WTC11 (cell line): ENCODE data around the gene MMP24.

Experiments
- E2F4 ChIP-seq: sonication (generic); formaldehyde crosslinking; IDR thresholded peaks from 2 replicates; pipeline ENCODE4 v1.8.1; 2022; ENCODE audit warnings: low read depth, mild to moderate bottlenecking, moderate library complexity, missing genetic modification reagents, borderline replicate concordance
- EMX1 ChIP-seq: fragments of 250-450 bp; sonication (Bioruptor Pico); IDR thresholded peaks from 2 replicates; pipeline ENCODE4 v1.8.0; 2021; ENCODE audit warnings: mild to moderate bottlenecking
- FOXJ3 ChIP-seq: sonication (generic); formaldehyde crosslinking; IDR thresholded peaks from 2 replicates; pipeline ENCODE4 v1.9.0; 2021; ENCODE audit warnings: missing genetic modification reagents, mild to moderate bottlenecking, borderline replicate concordance
- GTF2I ChIP-seq: fragments of 250-450 bp; sonication (Bioruptor Pico); conservative IDR thresholded peaks from 2 replicates; pipeline ENCODE4 v1.4.0; 2021; ENCODE audit warnings: mild to moderate bottlenecking
- IRF2 ChIP-seq: sonication (generic); formaldehyde crosslinking; IDR thresholded peaks from 2 replicates; pipeline ENCODE4 v1.8.0; 2022; ENCODE audit warnings: low read depth, missing genetic modification reagents, borderline replicate concordance
- JUN ChIP-seq: sonication (generic); formaldehyde crosslinking; IDR thresholded peaks from 2 replicates; pipeline ENCODE4 v1.8.0; 2023; ENCODE audit warnings: mild to moderate bottlenecking, missing genetic modification reagents
- SP1 ChIP-seq: sonication (generic); formaldehyde crosslinking; conservative IDR thresholded peaks from 2 replicates; pipeline ENCODE4 v1.8.1; 2022; ENCODE audit warnings: missing genetic modification reagents
- ZNF232 ChIP-seq: sonication (generic); formaldehyde crosslinking; IDR thresholded peaks from 2 replicates; pipeline ENCODE4 v1.8.0; 2022; ENCODE audit warnings: mild to moderate bottlenecking, missing genetic modification reagents
- TF ChIP-seq, protein P1 (sequence below): fragments of 200-600 bp; IDR thresholded peaks from 2 replicates; pipeline ENCODE4 v1.8.0; 2022; ENCODE audit warnings: antibody characterized with exemption
- TF ChIP-seq, protein P2 (sequence below): sonication (generic); formaldehyde crosslinking; IDR thresholded peaks from 2 replicates; pipeline ENCODE4 v1.8.1; 2023; ENCODE audit warnings: mild to moderate bottlenecking, missing genetic modification reagents, moderate library complexity

DNA sequence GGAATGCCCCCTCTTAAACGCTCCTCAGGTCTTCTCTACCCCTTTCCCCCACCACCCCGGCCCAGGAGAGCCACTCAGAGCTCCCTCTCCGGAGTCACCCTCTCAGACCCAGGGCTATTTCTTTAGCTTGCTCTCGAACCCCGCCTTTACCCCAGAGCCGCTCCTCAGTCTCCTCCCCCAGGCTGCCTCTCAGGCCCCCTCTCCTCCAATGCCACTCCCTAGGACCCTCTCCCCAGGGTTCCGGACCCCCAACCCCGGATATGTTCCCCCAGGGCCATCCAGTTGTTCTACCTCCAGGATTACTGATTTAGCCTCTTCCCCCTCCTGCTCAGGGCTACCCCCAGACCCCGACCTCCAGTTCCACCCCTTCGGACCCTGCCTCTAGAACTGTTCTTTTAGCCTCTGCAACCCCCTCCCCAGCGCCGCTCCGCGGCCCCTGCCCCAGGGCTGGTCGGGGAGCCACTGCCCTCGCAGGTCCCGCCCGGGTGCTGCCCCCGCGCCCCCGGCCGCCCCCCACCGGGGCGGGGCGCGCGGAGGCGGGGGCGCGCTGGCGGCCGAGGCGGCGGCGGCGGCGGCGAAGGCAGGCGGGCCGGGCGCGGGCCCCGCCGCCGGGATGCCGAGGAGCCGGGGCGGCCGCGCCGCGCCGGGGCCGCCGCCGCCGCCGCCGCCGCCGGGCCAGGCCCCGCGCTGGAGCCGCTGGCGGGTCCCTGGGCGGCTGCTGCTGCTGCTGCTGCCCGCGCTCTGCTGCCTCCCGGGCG lies at the start of gene MMP24:
- TF ChIP-seq IRF2 (CRISPR knock-in tag): no peak
- TF ChIP-seq, protein P1, sequence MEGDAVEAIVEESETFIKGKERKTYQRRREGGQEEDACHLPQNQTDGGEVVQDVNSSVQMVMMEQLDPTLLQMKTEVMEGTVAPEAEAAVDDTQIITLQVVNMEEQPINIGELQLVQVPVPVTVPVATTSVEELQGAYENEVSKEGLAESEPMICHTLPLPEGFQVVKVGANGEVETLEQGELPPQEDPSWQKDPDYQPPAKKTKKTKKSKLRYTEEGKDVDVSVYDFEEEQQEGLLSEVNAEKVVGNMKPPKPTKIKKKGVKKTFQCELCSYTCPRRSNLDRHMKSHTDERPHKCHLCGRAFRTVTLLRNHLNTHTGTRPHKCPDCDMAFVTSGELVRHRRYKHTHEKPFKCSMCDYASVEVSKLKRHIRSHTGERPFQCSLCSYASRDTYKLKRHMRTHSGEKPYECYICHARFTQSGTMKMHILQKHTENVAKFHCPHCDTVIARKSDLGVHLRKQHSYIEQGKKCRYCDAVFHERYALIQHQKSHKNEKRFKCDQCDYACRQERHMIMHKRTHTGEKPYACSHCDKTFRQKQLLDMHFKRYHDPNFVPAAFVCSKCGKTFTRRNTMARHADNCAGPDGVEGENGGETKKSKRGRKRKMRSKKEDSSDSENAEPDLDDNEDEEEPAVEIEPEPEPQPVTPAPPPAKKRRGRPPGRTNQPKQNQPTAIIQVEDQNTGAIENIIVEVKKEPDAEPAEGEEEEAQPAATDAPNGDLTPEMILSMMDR: no peak
- no peak for TF ChIP-seq FOXJ3 (CRISPR knock-in tag)
- TF ChIP-seq E2F4 (CRISPR knock-in tag): no peak
- TF ChIP-seq GTF2I (CRISPR knock-in tag): no peak
- TF ChIP-seq, protein P2, sequence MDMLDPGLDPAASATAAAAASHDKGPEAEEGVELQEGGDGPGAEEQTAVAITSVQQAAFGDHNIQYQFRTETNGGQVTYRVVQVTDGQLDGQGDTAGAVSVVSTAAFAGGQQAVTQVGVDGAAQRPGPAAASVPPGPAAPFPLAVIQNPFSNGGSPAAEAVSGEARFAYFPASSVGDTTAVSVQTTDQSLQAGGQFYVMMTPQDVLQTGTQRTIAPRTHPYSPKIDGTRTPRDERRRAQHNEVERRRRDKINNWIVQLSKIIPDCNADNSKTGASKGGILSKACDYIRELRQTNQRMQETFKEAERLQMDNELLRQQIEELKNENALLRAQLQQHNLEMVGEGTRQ (CRISPR knock-in tag): no peak
- no peak for TF ChIP-seq JUN (CRISPR knock-in tag)
- TF ChIP-seq EMX1 (CRISPR knock-in tag): no peak
- TF ChIP-seq SP1 (CRISPR knock-in tag): no peak
- no peak for TF ChIP-seq ZNF232
